RWPE2 (cell line): Measurements from ENCODE around the gene CCDC80.
A peak's percentile ranks its signal among the peaks of the same experiment; 100 is the strongest.

Source experiments
- ATAC-seq: fragments of 200-7000 bp; cut with Tn5 transposase; 3 replicates; pipeline ENCODE4 v1.9.1; 2021; ENCODE audit warnings: low read depth
- DNase-seq: peaks from one replicate; pipeline ENCODE4 v3.0.0-alpha.2; 2020; ENCODE audit warnings: low spot score
- H3K27ac ChIP-seq: fragments of 450-650 bp; 2 replicates; pipeline ENCODE4 v1.5.1; 2017; ENCODE audit warnings: mild to moderate bottlenecking; ENCODE audit not compliant: poor library complexity, severe bottlenecking
- H3K27me3 ChIP-seq: fragments of 250-450 bp; sonication (Bioruptor Pico); 2 replicates; pipeline ENCODE4 v1.5.1; 2021; ENCODE audit warnings: mild to moderate bottlenecking, moderate library complexity; ENCODE audit not compliant: insufficient read depth, poor library complexity, severe bottlenecking
- H3K36me3 ChIP-seq: fragments of 250-450 bp; sonication (Bioruptor Pico); 2 replicates; pipeline ENCODE4 v1.5.1; 2020; ENCODE audit warnings: low read depth, mild to moderate bottlenecking, moderate library complexity
- H3K4me1 ChIP-seq: fragments of 250-450 bp; sonication (Bioruptor Pico); 2 replicates; pipeline ENCODE4 v1.5.1; 2021; ENCODE audit warnings: mild to moderate bottlenecking, moderate library complexity; ENCODE audit not compliant: insufficient read depth, poor library complexity, severe bottlenecking
- H3K4me3 ChIP-seq: fragments of 250-450 bp; sonication (Bioruptor Pico); 2 replicates; pipeline ENCODE4 v1.5.1; 2021; ENCODE audit warnings: mild to moderate bottlenecking, moderate library complexity; ENCODE audit not compliant: severe bottlenecking
- H3K9me3 ChIP-seq: fragments of 250-450 bp; sonication (Bioruptor Pico); 2 replicates; pipeline ENCODE4 v1.5.1; 2021; ENCODE audit warnings: mild to moderate bottlenecking, moderate library complexity; ENCODE audit not compliant: severe bottlenecking
- CTCF ChIP-seq: fragments of 450-650 bp; IDR thresholded peaks from one replicate; pipeline ENCODE4 v1.5.1; 2017; ENCODE audit warnings: mild to moderate bottlenecking, moderate library complexity; ENCODE audit not compliant: poor library complexity, severe bottlenecking

Gene CCDC80

GRCh38 chr3:112640276-112640929 lies 540 bp downstream of the CCDC80 start:
- Histone ChIP-seq H3K9me3 (no peaks in the 10 kb centered on the region), H3K27me3 (no peaks in the 10 kb centered on the region), H3K4me3 (peak overlapping the region; percentile 25), H3K27ac (peak overlapping the region; percentile 79), H3K4me1 (peaks cover 28% of the 10 kb centered on the region), H3K36me3 (no peaks in the 10 kb centered on the region)
- no peak for TF ChIP-seq CTCF
- DNase-seq (no peak), ATAC-seq (peak; percentile 70)

GRCh38 chr3:112639455-112640225 lies 1.3 kb downstream of the CCDC80 start:
- no peak for ATAC-seq
- H3K27ac ChIP-seq: peak overlapping the region; percentile 79
- H3K4me1 ChIP-seq: peaks cover 28% of the 10 kb centered on the region
- no peaks in the 10 kb centered on the region for H3K36me3 ChIP-seq
- no peaks in the 10 kb centered on the region for H3K27me3 ChIP-seq
- DNase-seq: no peak
- H3K9me3 ChIP-seq: no peaks in the 10 kb centered on the region
- peak overlapping the region; percentile 25 for H3K4me3 ChIP-seq
- no peak for TF ChIP-seq CTCF

- H3K36me3 ChIP-seq: no peaks in the 10 kb centered on the region
- ATAC-seq: no peak
- no peak overlapping the region for H3K27ac ChIP-seq
- H3K9me3 ChIP-seq: no peaks in the 10 kb centered on the region
- DNase-seq: no peak
- H3K4me3 ChIP-seq: no peak overlapping the region
- H3K27me3 ChIP-seq: no peaks in the 10 kb centered on the region
- TF ChIP-seq CTCF: no peak
- peaks cover 23% of the 10 kb centered on the region for H3K4me1 ChIP-seq
Observed at GRCh38 chr3:112638327-112639020, 2.5 kb downstream of the CCDC80 start.

- DNase-seq (no peak), ATAC-seq (no peak)
- H3K27me3 ChIP-seq: no peaks in the 10 kb centered on the region
- H3K4me1 ChIP-seq: peaks cover 18% of the 10 kb centered on the region
- no peak overlapping the region for H3K4me3 ChIP-seq
- TF ChIP-seq CTCF: no peak
- no peaks in the 10 kb centered on the region for H3K9me3 ChIP-seq
- no peaks in the 10 kb centered on the region for H3K36me3 ChIP-seq
- no peak overlapping the region for H3K27ac ChIP-seq
Observed at GRCh38 chr3:112637700-112638099, 3.2 kb downstream of the CCDC80 start.
